ENCODE measurements around the gene PLCH1. TPM values are rescaled to one million over a fixed set of nuclear protein-coding genes. Genes with fewer than 3 reads are reported as not detected.

The PLCH1 gene
- total RNA-seq, 4 donors from 2014 or later = under 0.01 TPM; not detected in 3

DNA sequence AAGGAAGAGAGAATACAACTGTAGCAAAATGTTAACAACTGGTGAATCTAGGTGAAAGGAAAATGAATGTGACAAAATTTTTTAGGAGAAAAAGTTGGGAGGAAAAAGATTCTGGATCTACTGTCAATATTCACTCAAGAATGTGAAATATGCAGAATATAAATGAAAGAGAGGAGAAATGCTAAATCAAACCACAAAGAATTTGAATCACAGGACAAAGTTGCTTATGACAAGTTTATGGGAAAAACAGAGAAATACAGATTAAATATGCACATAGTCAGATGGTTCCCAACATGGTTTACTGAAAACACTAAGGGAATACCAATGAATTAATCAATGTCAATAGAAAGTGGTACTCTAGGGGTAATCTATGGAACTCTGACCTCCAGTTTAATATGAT, 33.6 kb upstream of the PLCH1 start:
- TF ChIP-seq, protein P1, sequence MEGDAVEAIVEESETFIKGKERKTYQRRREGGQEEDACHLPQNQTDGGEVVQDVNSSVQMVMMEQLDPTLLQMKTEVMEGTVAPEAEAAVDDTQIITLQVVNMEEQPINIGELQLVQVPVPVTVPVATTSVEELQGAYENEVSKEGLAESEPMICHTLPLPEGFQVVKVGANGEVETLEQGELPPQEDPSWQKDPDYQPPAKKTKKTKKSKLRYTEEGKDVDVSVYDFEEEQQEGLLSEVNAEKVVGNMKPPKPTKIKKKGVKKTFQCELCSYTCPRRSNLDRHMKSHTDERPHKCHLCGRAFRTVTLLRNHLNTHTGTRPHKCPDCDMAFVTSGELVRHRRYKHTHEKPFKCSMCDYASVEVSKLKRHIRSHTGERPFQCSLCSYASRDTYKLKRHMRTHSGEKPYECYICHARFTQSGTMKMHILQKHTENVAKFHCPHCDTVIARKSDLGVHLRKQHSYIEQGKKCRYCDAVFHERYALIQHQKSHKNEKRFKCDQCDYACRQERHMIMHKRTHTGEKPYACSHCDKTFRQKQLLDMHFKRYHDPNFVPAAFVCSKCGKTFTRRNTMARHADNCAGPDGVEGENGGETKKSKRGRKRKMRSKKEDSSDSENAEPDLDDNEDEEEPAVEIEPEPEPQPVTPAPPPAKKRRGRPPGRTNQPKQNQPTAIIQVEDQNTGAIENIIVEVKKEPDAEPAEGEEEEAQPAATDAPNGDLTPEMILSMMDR (IDR thresholded peaks at IDR 0.05; ENCODE audit: low read depth) = no peak

DNA sequence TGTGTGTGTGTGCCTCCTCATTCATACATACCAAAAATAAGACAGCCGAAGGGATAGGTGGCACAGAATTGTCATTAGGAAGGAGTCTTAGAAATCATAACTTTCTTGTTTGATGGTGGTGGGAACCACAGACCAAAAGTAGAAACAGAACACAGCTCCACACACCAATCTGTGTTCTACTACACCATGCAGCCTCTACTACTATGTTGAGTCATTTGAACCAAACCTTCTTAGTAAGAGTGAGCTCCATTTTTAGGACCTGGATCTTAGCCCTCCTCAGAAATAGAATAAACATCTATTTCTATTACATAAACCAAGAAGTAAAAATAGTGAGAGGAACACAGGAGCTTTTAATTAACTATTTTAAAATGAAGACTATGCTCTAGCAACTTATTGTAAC, 27.9 kb upstream of the PLCH1 start:
- TF ChIP-seq, protein P1 (IDR thresholded peaks at IDR 0.05; ENCODE audit: low read depth) = no peak

DNA sequence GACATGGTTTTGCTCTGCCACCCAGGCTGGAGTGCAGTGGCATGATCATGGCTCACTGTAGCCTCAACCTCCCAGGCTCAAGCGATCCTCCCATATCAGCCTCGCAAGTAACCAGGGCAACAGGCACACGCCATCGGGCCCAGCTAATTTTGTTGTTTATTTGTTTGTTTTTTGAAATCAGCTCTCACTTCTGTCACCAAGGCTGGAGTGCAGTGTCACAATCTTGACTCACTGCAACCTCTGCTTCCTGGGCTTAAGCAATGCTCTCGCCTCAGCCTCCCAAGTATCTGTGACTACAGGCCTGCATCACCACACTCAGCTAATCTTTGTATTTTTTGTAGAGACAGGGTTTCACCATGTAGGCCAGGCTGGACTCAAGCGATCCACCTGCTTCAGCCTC, 26.3 kb upstream of the PLCH1 start:
- TF ChIP-seq, protein P1 (IDR thresholded peaks at IDR 0.05; ENCODE audit: low read depth) = no peak

DNA sequence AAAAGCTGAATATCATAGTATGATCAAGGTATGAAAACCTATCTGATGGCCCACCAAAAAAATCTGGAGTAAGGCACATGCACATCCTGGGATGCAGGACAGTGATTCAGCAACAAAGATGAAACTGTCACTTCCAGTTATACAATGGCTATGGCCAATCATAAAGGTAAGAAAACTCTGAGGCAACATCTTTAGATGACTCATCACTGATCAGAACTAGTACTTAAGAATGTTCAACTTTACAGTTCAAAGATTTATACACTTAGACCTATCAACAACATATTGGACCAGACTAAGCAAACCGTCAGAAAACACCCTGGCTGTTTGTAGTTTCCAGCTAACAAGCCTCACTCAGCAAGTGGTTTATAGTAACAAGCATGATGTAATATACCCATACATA, 21.3 kb upstream of the PLCH1 start:
- TF ChIP-seq, protein P1 (IDR thresholded peaks at IDR 0.05; ENCODE audit: low read depth) = no peak

DNA sequence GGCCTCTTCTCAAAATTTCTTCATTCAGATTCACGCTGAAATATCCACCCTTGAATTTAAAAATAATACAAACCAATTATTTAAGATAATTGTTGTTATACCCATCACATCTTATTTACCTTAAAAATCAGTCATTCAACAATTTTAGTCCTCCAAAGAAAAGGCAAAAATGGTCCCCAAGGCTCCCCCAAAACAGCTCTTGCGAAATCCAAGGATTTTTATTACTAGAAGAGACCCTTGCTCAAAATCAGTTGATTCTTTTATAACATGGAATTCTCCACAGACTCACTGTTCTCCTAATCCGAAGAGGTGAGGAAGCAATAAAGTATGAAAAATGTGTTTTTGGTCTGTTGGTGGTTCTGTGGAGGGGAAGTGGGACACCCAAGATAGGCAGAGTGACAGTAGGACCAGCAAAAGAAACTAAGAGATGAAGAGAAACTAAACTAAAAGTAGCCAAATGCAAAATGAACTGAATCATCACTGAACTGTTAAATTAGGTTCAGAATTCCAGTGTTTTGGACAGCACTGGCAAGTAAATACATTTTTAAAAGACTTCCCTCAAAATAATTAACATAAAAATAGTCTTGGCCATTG, 19.1 kb upstream of the PLCH1 start:
- TF ChIP-seq, protein P1 (IDR thresholded peaks at IDR 0.05; ENCODE audit: low read depth) = no peak

DNA sequence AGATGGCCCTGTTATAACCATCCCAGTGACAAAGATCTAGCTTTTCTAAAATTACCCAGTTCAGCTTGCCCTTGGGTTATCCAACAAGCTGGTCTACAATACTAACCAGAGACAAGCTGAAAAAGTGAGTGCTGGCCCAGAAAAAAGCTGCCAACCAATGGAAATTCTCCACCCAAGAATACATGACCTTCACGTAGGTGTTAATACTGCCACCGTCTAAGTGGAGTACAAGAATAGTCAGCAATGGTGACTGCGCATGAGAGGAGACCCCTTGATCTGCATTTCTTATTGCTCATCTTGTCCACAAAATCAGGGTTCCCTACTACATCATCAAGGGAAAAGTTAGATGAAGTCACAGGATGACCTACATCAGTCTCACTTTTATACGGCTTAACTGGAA, 15.8 kb upstream of the PLCH1 start:
- TF ChIP-seq, protein P1 (IDR thresholded peaks at IDR 0.05; ENCODE audit: low read depth) = no peak

DNA sequence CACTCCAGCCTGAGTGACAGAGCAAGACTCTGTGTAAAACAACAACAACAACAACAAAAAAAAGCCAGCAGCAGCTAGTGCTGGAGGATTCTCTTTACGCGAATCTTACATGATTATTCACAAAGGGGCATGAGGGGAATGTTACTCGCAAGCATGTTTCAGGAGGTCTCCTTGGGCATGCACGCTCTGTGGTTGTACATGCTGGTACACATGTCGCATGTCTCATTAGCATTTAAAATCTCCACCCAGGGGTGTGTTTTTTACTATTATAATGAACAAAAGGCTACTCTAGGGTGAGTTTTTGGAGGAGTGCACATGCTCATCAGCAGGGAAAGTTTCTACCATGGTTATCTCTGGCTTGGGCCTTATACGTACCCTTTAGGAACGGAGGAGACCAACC, 12.7 kb upstream of the PLCH1 start:
- TF ChIP-seq, protein P1 (IDR thresholded peaks at IDR 0.05; ENCODE audit: low read depth) = no peak
